ENCODE measurements around the gene PFKL. TPM values are rescaled to one million over a fixed set of nuclear protein-coding genes. Genes with fewer than 3 reads are reported as not detected.
A peak's percentile ranks its signal among the peaks of the same experiment; 100 is the strongest.

Gene PFKL
- total RNA-seq, 2 donors from 2014 or later: 150 to 184 TPM

DNA sequence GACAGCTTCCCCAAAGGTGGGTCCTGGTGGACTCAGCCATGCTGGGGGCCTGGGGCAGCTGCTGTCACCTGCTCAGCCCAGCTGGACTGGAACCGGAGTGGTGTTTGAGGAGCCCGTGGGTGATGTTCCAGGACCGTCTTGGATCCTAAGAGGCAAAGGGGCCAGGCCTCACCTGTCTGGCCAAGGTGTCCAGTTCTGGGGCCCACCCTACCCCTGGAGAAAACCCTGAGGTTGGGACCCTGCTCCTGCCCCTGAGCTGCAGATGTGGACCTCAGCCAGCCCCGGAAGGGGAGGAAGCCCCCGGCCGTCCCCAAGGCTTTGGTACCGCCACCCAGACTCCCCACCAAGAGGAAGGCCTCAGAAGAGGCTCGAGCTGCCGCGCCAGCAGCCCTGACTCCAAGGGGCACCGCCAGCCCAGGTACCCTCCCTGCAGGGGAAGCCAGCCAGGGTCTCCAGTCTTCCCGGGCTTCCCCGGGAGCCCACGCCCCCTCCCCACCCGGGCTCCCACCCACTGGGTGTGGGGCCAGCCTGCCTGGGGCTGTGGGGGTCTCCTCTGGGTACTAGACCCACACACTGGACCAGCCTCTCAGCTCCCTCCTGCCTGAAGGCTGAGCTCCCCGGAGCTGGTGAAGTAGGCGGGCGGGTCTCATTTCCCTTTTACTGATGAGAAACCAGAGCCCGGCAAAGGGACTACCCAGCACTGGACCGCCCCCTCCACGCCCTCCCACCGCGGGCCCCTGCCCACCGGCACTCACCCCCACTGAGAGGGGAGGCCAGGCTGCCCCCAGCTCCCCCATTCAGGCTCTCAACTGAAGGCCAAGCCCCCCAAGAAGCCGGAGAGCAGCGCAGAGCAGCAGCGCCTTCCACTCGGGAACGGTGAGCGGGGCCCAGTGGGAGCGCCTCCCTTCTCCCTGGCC lies 12.9 kb upstream of the PFKL start:
- H3K4me3 Mint-ChIP-seq: no peak overlapping the region
- H3K4me1 Mint-ChIP-seq: peaks cover 4% of the 10 kb centered on the region
- H3K36me3 Mint-ChIP-seq (ENCODE audit: low read depth): no peaks in the 10 kb centered on the region
- no peak overlapping the region for H3K27ac Mint-ChIP-seq
- H3K27me3 Mint-ChIP-seq: no peaks in the 10 kb centered on the region
- no peaks in the 10 kb centered on the region for H3K9me3 Mint-ChIP-seq
- no peak for ATAC-seq (replicated peaks)

- Mint-ChIP-seq H3K4me1 (peaks cover 4% of the 10 kb centered on the region), H3K9me3 (no peaks in the 10 kb centered on the region)
Observed at GRCh38 chr21:44288251-44289110, 11.4 kb upstream of the PFKL start.

GRCh38 chr21:44289381-44290010 lies 10.4 kb upstream of the PFKL start:
- Mint-ChIP-seq H3K4me3 (no peak overlapping the region), H3K27ac (no peak overlapping the region), H3K4me1 (peaks cover 4% of the 10 kb centered on the region), H3K27me3 (no peaks in the 10 kb centered on the region), H3K36me3 (ENCODE audit: low read depth) (no peaks in the 10 kb centered on the region), H3K9me3 (no peaks in the 10 kb centered on the region)
- ATAC-seq (replicated peaks): no peak

More at GRCh38 chr21:44288251-44289110, 11.4 kb upstream of the PFKL start:
- Mint-ChIP-seq H3K36me3 (ENCODE audit: low read depth) (no peaks in the 10 kb centered on the region), H3K27me3 (no peaks in the 10 kb centered on the region), H3K27ac (no peak overlapping the region), H3K4me3 (no peak overlapping the region)
- ATAC-seq (replicated peaks): no peak

DNA sequence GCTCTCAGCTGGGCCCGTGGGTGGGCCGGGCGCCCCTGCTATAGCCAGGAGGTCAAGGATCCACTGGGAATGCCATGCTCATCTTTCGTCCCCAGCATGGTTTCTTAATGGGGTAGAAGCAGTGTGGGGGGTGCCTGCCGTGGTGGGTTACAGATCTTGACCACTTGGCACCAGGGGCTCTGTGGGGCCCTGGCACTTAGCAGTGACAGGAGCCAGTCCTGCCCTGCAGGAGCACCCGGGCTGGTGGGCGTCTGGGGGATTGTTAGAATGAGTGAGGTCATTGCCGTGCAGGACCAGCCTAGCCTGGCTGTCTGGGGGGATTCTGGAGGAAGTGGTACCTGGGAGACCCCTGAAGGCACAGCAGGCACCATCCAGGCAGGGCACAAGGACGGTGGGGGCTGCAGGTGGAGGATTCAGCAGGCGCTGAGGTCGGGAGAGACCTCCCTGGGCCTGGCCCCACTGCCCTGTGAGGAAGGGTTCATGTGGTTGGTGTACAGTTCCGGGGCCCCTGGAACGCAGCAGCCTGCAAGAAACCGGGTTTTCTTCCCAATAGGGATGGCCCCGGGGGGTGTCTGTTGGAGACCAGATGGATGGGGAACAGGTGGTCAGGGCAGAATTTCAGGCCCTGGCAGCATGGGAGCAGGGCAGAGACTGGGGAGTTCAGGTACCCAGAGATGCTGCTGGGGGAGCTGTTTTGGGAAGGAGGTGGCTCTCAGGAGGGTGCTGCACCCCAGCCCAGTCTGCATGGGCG lies 9.4 kb upstream of the PFKL start:
- Mint-ChIP-seq H3K27me3 (no peaks in the 10 kb centered on the region), H3K4me3 (no peak overlapping the region), H3K9me3 (no peaks in the 10 kb centered on the region), H3K36me3 (ENCODE audit: low read depth) (no peaks in the 10 kb centered on the region), H3K4me1 (peaks cover 4% of the 10 kb centered on the region), H3K27ac (no peak overlapping the region)
- no peak for ATAC-seq (replicated peaks)

DNA sequence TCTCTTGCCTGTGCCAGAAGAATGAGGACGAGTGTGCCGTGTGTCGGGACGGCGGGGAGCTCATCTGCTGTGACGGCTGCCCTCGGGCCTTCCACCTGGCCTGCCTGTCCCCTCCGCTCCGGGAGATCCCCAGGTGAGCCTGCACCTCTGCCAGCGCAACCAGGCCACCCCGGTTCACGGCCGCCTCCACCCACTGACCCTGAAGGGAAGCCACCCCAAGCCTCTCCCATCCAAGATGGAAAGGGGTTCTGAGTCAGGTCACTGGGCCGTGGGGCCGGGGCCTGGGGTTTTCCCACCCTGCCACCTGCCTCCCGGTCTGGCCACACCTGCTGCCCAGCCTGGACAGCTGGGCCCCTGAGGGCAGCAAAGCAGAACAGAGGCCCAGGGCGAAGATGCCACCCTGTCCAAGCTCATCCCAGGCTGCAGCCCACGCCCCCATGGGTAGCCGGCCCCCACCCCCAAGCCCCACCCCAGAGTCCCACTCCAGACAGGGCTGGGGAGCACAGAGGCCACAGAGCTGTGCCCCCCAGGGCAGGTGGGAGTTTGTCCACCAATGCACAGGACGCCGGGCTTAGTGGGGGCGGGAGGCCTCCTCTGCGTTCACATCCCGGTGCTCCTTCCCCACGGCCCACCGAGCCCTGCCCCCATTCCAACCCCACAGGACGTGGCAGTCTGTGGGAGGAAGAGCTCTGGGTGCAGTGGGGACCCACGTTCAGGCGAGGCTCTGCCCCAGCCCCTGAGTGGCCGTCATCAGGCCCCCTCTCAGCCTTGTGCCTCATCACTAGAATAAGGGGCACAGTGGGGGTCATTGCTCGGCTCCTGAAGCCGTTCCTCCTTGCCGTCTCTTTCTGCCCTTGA lies 8.5 kb upstream of the PFKL start:
- H3K36me3 Mint-ChIP-seq (ENCODE audit: low read depth): no peaks in the 10 kb centered on the region
- H3K4me1 Mint-ChIP-seq: peaks cover 4% of the 10 kb centered on the region
- no peak overlapping the region for H3K27ac Mint-ChIP-seq
- no peaks in the 10 kb centered on the region for H3K9me3 Mint-ChIP-seq
- ATAC-seq (replicated peaks): no peak
- H3K4me3 Mint-ChIP-seq: no peak overlapping the region
- no peaks in the 10 kb centered on the region for H3K27me3 Mint-ChIP-seq

DNA sequence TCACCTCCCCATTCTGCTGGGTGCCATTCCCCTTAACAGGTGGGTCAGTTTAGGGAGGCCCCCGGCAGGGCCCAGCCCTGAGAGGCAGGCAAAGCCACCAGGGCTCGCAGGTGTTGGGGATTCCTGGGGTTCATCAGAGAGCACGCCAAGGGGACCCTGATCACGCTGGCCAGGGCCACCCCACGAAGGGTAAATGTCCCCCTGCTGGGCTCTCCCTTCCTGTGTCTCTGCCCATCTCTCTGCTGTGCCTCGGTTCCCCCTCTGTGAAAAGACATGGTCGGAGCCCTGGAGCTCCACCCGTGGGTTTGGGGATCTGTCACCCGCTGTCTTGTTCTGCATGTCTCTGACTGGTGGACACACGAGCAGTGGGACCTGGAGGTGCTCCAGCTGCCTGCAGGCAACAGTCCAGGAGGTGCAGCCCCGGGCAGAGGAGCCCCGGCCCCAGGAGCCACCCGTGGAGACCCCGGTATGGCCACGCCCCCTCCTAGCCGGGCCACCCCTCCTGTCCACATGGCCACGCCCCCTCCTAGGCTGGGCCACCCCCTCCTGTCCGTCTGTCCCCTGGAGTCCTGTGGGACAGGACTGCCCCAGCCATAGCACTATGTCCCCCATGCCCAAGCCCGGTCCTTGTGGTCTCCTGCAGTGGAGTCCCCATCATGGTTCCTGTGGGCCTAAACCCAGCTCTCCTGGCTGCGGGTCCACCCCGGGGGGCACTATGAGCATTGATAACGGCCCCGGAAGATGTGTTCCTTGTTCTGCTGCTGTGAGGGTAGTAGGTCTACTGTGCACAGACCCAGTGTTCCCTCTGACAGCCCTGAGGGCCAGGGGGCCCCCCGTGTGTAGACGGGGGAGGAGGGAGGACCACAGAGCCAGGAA lies 7.7 kb upstream of the PFKL start:
- H3K4me3 Mint-ChIP-seq: peak overlapping the region; percentile 12
- H3K36me3 Mint-ChIP-seq (ENCODE audit: low read depth): no peaks in the 10 kb centered on the region
- no peak overlapping the region for H3K27ac Mint-ChIP-seq
- H3K9me3 Mint-ChIP-seq: no peaks in the 10 kb centered on the region
- peaks cover 4% of the 10 kb centered on the region for H3K4me1 Mint-ChIP-seq
- H3K27me3 Mint-ChIP-seq: no peaks in the 10 kb centered on the region
- no peak for ATAC-seq (replicated peaks)

DNA sequence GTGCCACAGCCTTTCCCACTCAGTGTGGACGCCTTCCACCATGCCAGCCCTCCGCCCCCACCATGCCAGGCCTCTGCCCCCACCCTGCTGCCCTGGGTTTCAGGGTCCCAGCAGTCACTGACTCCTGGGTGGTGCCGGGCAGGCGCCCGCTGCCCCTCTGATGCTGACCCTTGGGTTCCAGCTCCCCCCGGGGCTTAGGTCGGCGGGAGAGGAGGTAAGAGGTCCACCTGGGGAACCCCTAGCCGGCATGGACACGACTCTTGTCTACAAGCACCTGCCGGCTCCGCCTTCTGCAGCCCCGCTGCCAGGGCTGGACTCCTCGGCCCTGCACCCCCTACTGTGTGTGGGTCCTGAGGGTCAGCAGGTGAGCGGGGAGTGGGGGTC lies 7.0 kb upstream of the PFKL start:
- Mint-ChIP-seq H3K36me3 (ENCODE audit: low read depth) (no peaks in the 10 kb centered on the region), H3K27ac (no peak overlapping the region), H3K27me3 (no peaks in the 10 kb centered on the region), H3K4me1 (peaks cover 3% of the 10 kb centered on the region), H3K4me3 (no peak overlapping the region), H3K9me3 (no peaks in the 10 kb centered on the region)
- ATAC-seq (replicated peaks): no peak

GRCh38 chr21:44293551-44294231 lies 6.2 kb upstream of the PFKL start:
- Mint-ChIP-seq H3K4me3 (no peak overlapping the region), H3K27ac (no peak overlapping the region), H3K36me3 (ENCODE audit: low read depth) (no peaks in the 10 kb centered on the region), H3K9me3 (no peaks in the 10 kb centered on the region), H3K4me1 (peaks cover 5% of the 10 kb centered on the region), H3K27me3 (no peaks in the 10 kb centered on the region)
- no peak for ATAC-seq (replicated peaks)

DNA sequence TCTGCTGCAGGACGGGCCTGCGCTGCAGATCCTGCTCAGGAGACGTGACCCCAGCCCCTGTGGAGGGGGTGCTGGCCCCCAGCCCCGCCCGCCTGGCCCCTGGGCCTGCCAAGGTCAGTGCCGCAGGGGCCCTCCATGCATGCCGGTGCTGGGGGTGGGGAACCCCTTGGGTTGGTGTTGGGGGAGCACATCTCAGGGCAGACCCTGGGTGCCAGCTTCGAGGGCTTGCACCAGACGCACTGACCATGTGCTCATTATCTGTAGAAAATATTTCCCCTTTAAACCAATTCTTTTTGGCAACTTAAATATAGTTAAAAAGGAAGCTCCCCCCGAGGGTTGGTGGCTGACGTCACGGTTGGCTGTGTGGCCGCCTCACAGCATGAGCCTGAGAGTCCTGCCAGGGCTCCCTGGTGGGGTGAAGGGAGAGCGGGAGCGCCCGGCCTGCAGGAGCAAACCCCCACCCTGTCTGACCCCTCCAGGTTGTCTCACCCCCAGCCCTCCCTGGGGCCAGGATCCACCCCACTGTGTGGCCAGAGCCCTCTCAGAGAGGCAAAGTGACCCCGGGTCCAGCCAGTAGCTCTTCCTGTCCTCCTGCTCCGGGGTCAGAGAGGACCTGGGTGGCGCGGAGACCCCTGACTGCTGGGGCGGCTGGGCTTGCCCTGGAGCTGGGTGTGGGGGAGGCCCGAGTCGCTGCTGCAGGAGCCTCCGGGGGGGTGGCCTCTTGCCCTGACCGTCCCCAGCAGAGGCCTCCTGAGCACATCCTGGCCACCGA lies 5.3 kb upstream of the PFKL start:
- peaks cover 5% of the 10 kb centered on the region for H3K4me1 Mint-ChIP-seq
- ATAC-seq (replicated peaks): no peak
- H3K27ac Mint-ChIP-seq: no peak overlapping the region
- H3K36me3 Mint-ChIP-seq (ENCODE audit: low read depth): no peaks in the 10 kb centered on the region
- H3K27me3 Mint-ChIP-seq: no peaks in the 10 kb centered on the region
- H3K4me3 Mint-ChIP-seq: no peak overlapping the region
- H3K9me3 Mint-ChIP-seq: no peaks in the 10 kb centered on the region

DNA sequence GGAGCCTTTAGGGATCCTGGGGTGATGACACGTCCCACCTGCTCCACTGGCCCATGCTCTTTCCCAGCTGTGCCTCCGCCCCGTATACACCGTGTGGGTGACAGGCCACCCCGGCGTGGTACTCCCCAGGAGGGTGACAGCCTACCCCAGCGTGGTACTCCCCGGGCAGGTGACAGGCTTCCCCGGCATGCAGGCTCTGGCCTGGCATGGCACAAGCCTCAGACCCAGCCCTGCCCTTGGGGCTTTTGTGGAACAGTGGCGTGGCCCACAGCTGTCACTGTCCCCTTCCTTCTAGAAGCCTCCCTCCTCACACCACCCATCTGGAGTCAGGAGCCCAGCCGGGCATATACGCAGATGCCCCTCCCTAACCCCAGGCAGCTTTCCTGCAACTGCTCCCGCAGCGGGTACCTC lies 4.7 kb upstream of the PFKL start:
- H3K27me3 Mint-ChIP-seq: no peaks in the 10 kb centered on the region
- H3K9me3 Mint-ChIP-seq: no peaks in the 10 kb centered on the region
- peaks cover 5% of the 10 kb centered on the region for H3K4me1 Mint-ChIP-seq
- H3K36me3 Mint-ChIP-seq (ENCODE audit: low read depth): no peaks in the 10 kb centered on the region
- no peak for ATAC-seq (replicated peaks)
- H3K4me3 Mint-ChIP-seq: no peak overlapping the region
- H3K27ac Mint-ChIP-seq: no peak overlapping the region

- no peak overlapping the region for H3K4me3 Mint-ChIP-seq
- no peak overlapping the region for H3K27ac Mint-ChIP-seq
- H3K9me3 Mint-ChIP-seq: no peaks in the 10 kb centered on the region
- ATAC-seq (replicated peaks): no peak
- H3K4me1 Mint-ChIP-seq: peaks cover 5% of the 10 kb centered on the region
- H3K27me3 Mint-ChIP-seq: no peaks in the 10 kb centered on the region
- peaks cover 1% of the 10 kb centered on the region for H3K36me3 Mint-ChIP-seq (ENCODE audit: low read depth)
Observed at GRCh38 chr21:44295646-44296045, 4.2 kb upstream of the PFKL start.

DNA sequence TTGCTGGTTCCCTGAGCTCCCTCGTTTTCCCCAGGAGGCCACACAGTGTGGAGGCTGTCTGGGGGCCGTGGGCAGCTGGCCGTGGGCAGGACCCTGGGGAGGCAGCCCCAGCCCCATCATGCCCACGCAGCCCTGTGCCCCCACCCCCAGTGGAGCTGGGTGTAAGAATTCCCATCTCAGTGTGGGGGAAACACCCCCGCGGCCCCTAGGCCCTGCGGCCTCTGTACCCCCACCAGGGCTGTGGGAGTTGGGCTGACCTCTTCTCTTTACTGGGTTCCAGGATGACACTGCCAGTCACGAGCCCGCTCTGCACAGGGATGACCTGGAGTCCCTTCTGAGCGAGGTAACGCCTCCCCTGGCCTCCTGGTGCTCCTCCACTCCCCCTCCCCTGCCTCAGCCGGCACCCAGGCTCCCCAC lies 3.7 kb upstream of the PFKL start:
- Mint-ChIP-seq H3K36me3 (ENCODE audit: low read depth) (peaks cover 6% of the 10 kb centered on the region), H3K27me3 (no peaks in the 10 kb centered on the region)
- no peak for ATAC-seq (replicated peaks)

More for the DNA sequence above, 3.7 kb upstream of the PFKL start:
- no peak overlapping the region for H3K4me3 Mint-ChIP-seq
- H3K9me3 Mint-ChIP-seq: no peaks in the 10 kb centered on the region
- H3K4me1 Mint-ChIP-seq: peaks cover 5% of the 10 kb centered on the region
- H3K27ac Mint-ChIP-seq: no peak overlapping the region

All from activated T-helper 17 cell treated with anti-CD3 and anti-CD28 coated beads, Interleukin-2, amount 50 U/mL, for 72 hours (primary cell).